SH-SY5Y (cell line): ENCODE results near the gene ADAMTS13.

ENCODE experiments used
- GATA2 ChIP-seq: IDR thresholded peaks from 2 replicates; pipeline ENCODE4 v1.6.1; 2011; ENCODE audit warnings: mild to moderate bottlenecking, low read depth, low read length
- GATA3 ChIP-seq: IDR thresholded peaks from 2 replicates; pipeline ENCODE4 v1.6.1; 2011; ENCODE audit warnings: low read depth, mild to moderate bottlenecking, low read length, moderate library complexity

DNA sequence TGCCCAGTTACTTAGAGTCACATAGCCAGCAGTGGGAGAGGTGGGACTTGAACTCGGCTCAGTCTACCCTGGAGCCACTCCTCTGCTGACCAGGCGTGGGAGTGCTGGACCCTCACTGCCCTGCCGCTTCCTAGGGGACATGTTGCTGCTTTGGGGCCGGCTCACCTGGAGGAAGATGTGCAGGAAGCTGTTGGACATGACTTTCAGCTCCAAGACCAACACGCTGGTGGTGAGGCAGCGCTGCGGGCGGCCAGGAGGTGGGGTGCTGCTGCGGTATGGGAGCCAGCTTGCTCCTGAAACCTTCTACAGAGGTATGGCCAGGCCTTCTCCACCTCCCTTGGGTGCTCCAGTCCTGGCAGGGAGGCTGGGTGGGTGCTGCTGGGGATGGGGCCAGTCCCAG lies 34.2 kb downstream of the ADAMTS13 start:
- no peak for TF ChIP-seq GATA3
- TF ChIP-seq GATA2 = no peak
